ENCODE data around the gene ATP5PB. TPM values are rescaled to one million over a fixed set of nuclear protein-coding genes. Genes with fewer than 3 reads are reported as not detected.

ATP5PB gene
- total and polyA plus RNA-seq, 9 donors = 274 to 368 (median 291) TPM

GRCh38 chr1:111484391-111485026 lies 35.2 kb downstream of the ATP5PB start:
- H3K4me1 ChIP-seq (ENCODE audit: control insufficient read depth, insufficient read depth, low read length) = peaks cover 11% of the 10 kb centered on the region
- no peak overlapping the region for H3K27ac ChIP-seq (ENCODE audit: low read length)
- no peak for DNase-seq
- peaks cover 4% of the 10 kb centered on the region for H3K27me3 ChIP-seq (ENCODE audit: control insufficient read depth, insufficient read depth, low read length)
- no peaks in the 10 kb centered on the region for H3K36me3 ChIP-seq (ENCODE audit: control insufficient read depth, insufficient read depth, low read length)
- H3K4me3 ChIP-seq (ENCODE audit: low read length) = no peak overlapping the region
- no peaks in the 10 kb centered on the region for H3K9me3 ChIP-seq (replicated peaks; ENCODE audit: control insufficient read depth, low read depth, low read length)

- DNase-seq = no peak
- no peaks in the 10 kb centered on the region for H3K9me3 ChIP-seq (replicated peaks; ENCODE audit: control insufficient read depth, low read depth, low read length)
- H3K27me3 ChIP-seq (ENCODE audit: control insufficient read depth, insufficient read depth, low read length) = peaks cover 4% of the 10 kb centered on the region
- 87% methylated on average over 3 of the region's 7 CpGs for WGBS (ENCODE audit: insufficient coverage)
- no peak overlapping the region for H3K4me3 ChIP-seq (ENCODE audit: low read length)
- no peaks in the 10 kb centered on the region for H3K36me3 ChIP-seq (ENCODE audit: control insufficient read depth, insufficient read depth, low read length)
- H3K27ac ChIP-seq (ENCODE audit: low read length) = no peak overlapping the region
- H3K4me1 ChIP-seq (ENCODE audit: control insufficient read depth, insufficient read depth, low read length) = peaks cover 11% of the 10 kb centered on the region
Measured at GRCh38 chr1:111486431-111486830, 37.2 kb downstream of the ATP5PB start.

GRCh38 chr1:111487133-111487532 lies 37.9 kb downstream of the ATP5PB start:
- H3K9me3 ChIP-seq (replicated peaks; ENCODE audit: control insufficient read depth, low read depth, low read length) = no peaks in the 10 kb centered on the region
- WGBS (ENCODE audit: insufficient coverage) = 40% methylated on average over 1 of the region's 6 CpGs
- DNase-seq = no peak
- no peak overlapping the region for H3K27ac ChIP-seq (ENCODE audit: low read length)
- H3K4me1 ChIP-seq (ENCODE audit: control insufficient read depth, insufficient read depth, low read length) = peaks cover 6% of the 10 kb centered on the region
- peaks cover 4% of the 10 kb centered on the region for H3K27me3 ChIP-seq (ENCODE audit: control insufficient read depth, insufficient read depth, low read length)
- H3K4me3 ChIP-seq (ENCODE audit: low read length) = no peak overlapping the region
- H3K36me3 ChIP-seq (ENCODE audit: control insufficient read depth, insufficient read depth, low read length) = no peaks in the 10 kb centered on the region

GRCh38 chr1:111488669-111489068 lies 39.4 kb downstream of the ATP5PB start:
- H3K9me3 ChIP-seq (replicated peaks; ENCODE audit: control insufficient read depth, low read depth, low read length) = no peaks in the 10 kb centered on the region
- peaks cover 4% of the 10 kb centered on the region for H3K27me3 ChIP-seq (ENCODE audit: control insufficient read depth, insufficient read depth, low read length)
- no peaks in the 10 kb centered on the region for H3K36me3 ChIP-seq (ENCODE audit: control insufficient read depth, insufficient read depth, low read length)
- DNase-seq = no peak
- no peak overlapping the region for H3K27ac ChIP-seq (ENCODE audit: low read length)
- no peak overlapping the region for H3K4me3 ChIP-seq (ENCODE audit: low read length)
- no peaks in the 10 kb centered on the region for H3K4me1 ChIP-seq (ENCODE audit: control insufficient read depth, insufficient read depth, low read length)
- 87% methylated on average over 3 of the region's 9 CpGs for WGBS (ENCODE audit: insufficient coverage)

- 67% methylated on average over 1 of the region's 4 CpGs for WGBS (ENCODE audit: insufficient coverage)
- Histone ChIP-seq H3K27ac (ENCODE audit: low read length) (no peak overlapping the region), H3K4me1 (ENCODE audit: control insufficient read depth, insufficient read depth, low read length) (no peaks in the 10 kb centered on the region)
Measured at GRCh38 chr1:111489604-111490003, 40.3 kb downstream of the ATP5PB start.

GRCh38 chr1:111490220-111490619 lies 41.0 kb downstream of the ATP5PB start:
- Histone ChIP-seq H3K27ac (ENCODE audit: low read length) (no peak overlapping the region), H3K9me3 (replicated peaks; ENCODE audit: control insufficient read depth, low read depth, low read length) (no peaks in the 10 kb centered on the region), H3K27me3 (ENCODE audit: control insufficient read depth, insufficient read depth, low read length) (peaks cover 4% of the 10 kb centered on the region), H3K4me3 (ENCODE audit: low read length) (no peak overlapping the region), H3K4me1 (ENCODE audit: control insufficient read depth, insufficient read depth, low read length) (no peaks in the 10 kb centered on the region), H3K36me3 (ENCODE audit: control insufficient read depth, insufficient read depth, low read length) (no peaks in the 10 kb centered on the region)
- DNase-seq = no peak
- WGBS (ENCODE audit: insufficient coverage) = 100% methylated on average over 1 of the region's 4 CpGs

More at GRCh38 chr1:111489604-111490003, 40.3 kb downstream of the ATP5PB start:
- Histone ChIP-seq H3K36me3 (ENCODE audit: control insufficient read depth, insufficient read depth, low read length) (no peaks in the 10 kb centered on the region), H3K27me3 (ENCODE audit: control insufficient read depth, insufficient read depth, low read length) (peaks cover 4% of the 10 kb centered on the region), H3K4me3 (ENCODE audit: low read length) (no peak overlapping the region), H3K9me3 (replicated peaks; ENCODE audit: control insufficient read depth, low read depth, low read length) (no peaks in the 10 kb centered on the region)
- DNase-seq = peak; percentile 63

GRCh38 chr1:111491070-111491469 lies 41.8 kb downstream of the ATP5PB start:
- 85% methylated on average over 7 of the region's 7 CpGs for WGBS (ENCODE audit: insufficient coverage)
- Histone ChIP-seq H3K4me3 (ENCODE audit: low read length) (no peak overlapping the region), H3K9me3 (replicated peaks; ENCODE audit: control insufficient read depth, low read depth, low read length) (no peaks in the 10 kb centered on the region), H3K36me3 (ENCODE audit: control insufficient read depth, insufficient read depth, low read length) (no peaks in the 10 kb centered on the region), H3K27ac (ENCODE audit: low read length) (no peak overlapping the region), H3K4me1 (ENCODE audit: control insufficient read depth, insufficient read depth, low read length) (no peaks in the 10 kb centered on the region), H3K27me3 (ENCODE audit: control insufficient read depth, insufficient read depth, low read length) (peaks cover 4% of the 10 kb centered on the region)
- no peak for DNase-seq

GRCh38 chr1:111496398-111496797 lies 47.1 kb downstream of the ATP5PB start:
- WGBS (ENCODE audit: insufficient coverage) = 86% methylated on average over 3 of the region's 4 CpGs
- no peak for DNase-seq
- H3K9me3 ChIP-seq (replicated peaks; ENCODE audit: control insufficient read depth, low read depth, low read length) = no peaks in the 10 kb centered on the region
- no peak overlapping the region for H3K27ac ChIP-seq (ENCODE audit: low read length)
- no peaks in the 10 kb centered on the region for H3K36me3 ChIP-seq (ENCODE audit: control insufficient read depth, insufficient read depth, low read length)
- H3K4me3 ChIP-seq (ENCODE audit: low read length) = no peak overlapping the region
- H3K4me1 ChIP-seq (ENCODE audit: control insufficient read depth, insufficient read depth, low read length) = no peaks in the 10 kb centered on the region
- peaks cover 2% of the 10 kb centered on the region for H3K27me3 ChIP-seq (ENCODE audit: control insufficient read depth, insufficient read depth, low read length)

GRCh38 chr1:111497592-111497991 lies 48.3 kb downstream of the ATP5PB start:
- no peaks in the 10 kb centered on the region for H3K9me3 ChIP-seq (replicated peaks; ENCODE audit: control insufficient read depth, low read depth, low read length)
- no peak overlapping the region for H3K27ac ChIP-seq (ENCODE audit: low read length)
- peak; percentile 25 for DNase-seq
- H3K4me1 ChIP-seq (ENCODE audit: control insufficient read depth, insufficient read depth, low read length) = no peaks in the 10 kb centered on the region
- H3K27me3 ChIP-seq (ENCODE audit: control insufficient read depth, insufficient read depth, low read length) = peaks cover 2% of the 10 kb centered on the region
- no peak overlapping the region for H3K4me3 ChIP-seq (ENCODE audit: low read length)
- WGBS (ENCODE audit: insufficient coverage) = 43% methylated on average over 2 of the region's 5 CpGs
- no peaks in the 10 kb centered on the region for H3K36me3 ChIP-seq (ENCODE audit: control insufficient read depth, insufficient read depth, low read length)

GRCh38 chr1:111499026-111499785 lies 49.9 kb downstream of the ATP5PB start:
- WGBS (ENCODE audit: insufficient coverage) = no CpG with 5 or more reads among the region's 5 CpGs
- DNase-seq = no peak
- H3K4me1 ChIP-seq (ENCODE audit: control insufficient read depth, insufficient read depth, low read length) = peaks cover 3% of the 10 kb centered on the region

More at GRCh38 chr1:111499026-111499785, 49.9 kb downstream of the ATP5PB start:
- Histone ChIP-seq H3K36me3 (ENCODE audit: control insufficient read depth, insufficient read depth, low read length) (no peaks in the 10 kb centered on the region), H3K4me3 (ENCODE audit: low read length) (no peak overlapping the region), H3K27me3 (ENCODE audit: control insufficient read depth, insufficient read depth, low read length) (peaks cover 4% of the 10 kb centered on the region), H3K27ac (ENCODE audit: low read length) (no peak overlapping the region), H3K9me3 (replicated peaks; ENCODE audit: control insufficient read depth, low read depth, low read length) (no peaks in the 10 kb centered on the region)

Measured in muscle of leg (tissue), 11 donors.